Ishikawa (cell line): ENCODE measurements around the gene ATP6V1C2.

Experiments used
- CREB1 ChIP-seq: IDR thresholded peaks from 2 replicates; pipeline ENCODE4 v1.6.1; 2012; ENCODE audit warnings: low read depth
- EP300 ChIP-seq: IDR thresholded peaks from 2 replicates; pipeline ENCODE4 v1.6.1; 2012; ENCODE audit warnings: borderline replicate concordance
- YY1 ChIP-seq: IDR thresholded peaks from 2 replicates; pipeline ENCODE4 v1.6.1; 2012; ENCODE audit warnings: low read depth
- TF ChIP-seq, protein P1 (sequence below): IDR thresholded peaks from 2 replicates; pipeline ENCODE4 v1.6.1; 2012

DNA sequence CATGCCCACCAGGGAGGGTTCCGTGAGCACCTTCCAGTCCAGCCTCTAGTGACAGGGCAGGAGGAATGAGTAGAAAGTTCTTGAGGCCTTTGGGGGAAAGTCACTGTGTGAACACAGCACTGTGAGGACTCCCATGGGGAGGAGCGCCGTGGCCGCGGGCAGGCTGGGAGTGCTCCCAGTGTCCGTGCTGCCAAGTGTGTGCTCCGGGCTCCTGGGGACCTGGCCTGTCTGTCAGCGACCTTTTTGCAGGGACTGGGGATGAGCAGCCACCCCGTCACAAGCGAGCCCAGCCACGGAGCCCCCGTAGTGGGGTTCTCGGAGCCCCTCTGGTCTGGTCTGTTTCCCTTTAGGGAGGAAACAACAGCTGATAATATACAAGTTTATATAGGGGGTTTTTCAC lies 54.4 kb downstream of the ATP6V1C2 start:
- no peak for TF ChIP-seq EP300
- TF ChIP-seq, protein P1, sequence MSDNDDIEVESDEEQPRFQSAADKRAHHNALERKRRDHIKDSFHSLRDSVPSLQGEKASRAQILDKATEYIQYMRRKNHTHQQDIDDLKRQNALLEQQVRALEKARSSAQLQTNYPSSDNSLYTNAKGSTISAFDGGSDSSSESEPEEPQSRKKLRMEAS = no peak
- TF ChIP-seq CREB1 = no peak
- TF ChIP-seq YY1 = no peak
